GM23248 (cell line): ENCODE measurements around the gene FAM222B. TPM values are rescaled to one million over a fixed set of nuclear protein-coding genes. Genes with fewer than 3 reads are reported as not detected.

ENCODE experiments used
- DNase-seq: peaks from one replicate; pipeline ENCODE4 v3.0.0-alpha.2; 2015
- H2AFZ ChIP-seq: fragments of 200-600 bp; sonication (generic); 2 replicates; pipeline ENCODE4 v1.6.1; 2016; ENCODE audit warnings: antibody characterized with exemption
- H3F3A ChIP-seq: fragments of 200-600 bp; sonication (generic); 2 replicates; pipeline ENCODE4 v1.6.1; 2016; ENCODE audit warnings: mild to moderate bottlenecking, antibody characterized with exemption, mixed run types; ENCODE audit not compliant: insufficient read depth
- H3K27ac ChIP-seq: fragments of 200-600 bp; sonication (generic); 2 replicates; pipeline ENCODE4 v1.5.1; 2016; ENCODE audit warnings: mild to moderate bottlenecking
- H3K27me3 ChIP-seq: fragments of 200-600 bp; sonication (generic); replicated peaks from 2 replicates; pipeline ENCODE4 v1.6.1; 2016; ENCODE audit warnings: mild to moderate bottlenecking; ENCODE audit not compliant: insufficient read depth
- H3K36me3 ChIP-seq: fragments of 200-600 bp; sonication (generic); 2 replicates; pipeline ENCODE4 v1.6.1; 2016; ENCODE audit warnings: low read depth, mild to moderate bottlenecking
- H3K4me1 ChIP-seq: fragments of 200-600 bp; sonication (generic); 2 replicates; pipeline ENCODE4 v1.6.1; 2016; ENCODE audit warnings: mild to moderate bottlenecking; ENCODE audit not compliant: insufficient read depth
- H3K4me2 ChIP-seq: fragments of 200-600 bp; sonication (generic); one replicate; pipeline ENCODE4 v1.6.1; 2016; ENCODE audit warnings: mild to moderate bottlenecking; ENCODE audit not compliant: unreplicated experiment
- H3K4me3 ChIP-seq: fragments of 200-600 bp; sonication (generic); 2 replicates; pipeline ENCODE4 v1.5.1; 2016; ENCODE audit warnings: mild to moderate bottlenecking
- H3K79me2 ChIP-seq: fragments of 200-600 bp; sonication (generic); 2 replicates; pipeline ENCODE4 v1.6.1; 2016; ENCODE audit warnings: mild to moderate bottlenecking; ENCODE audit not compliant: insufficient read depth
- H3K9ac ChIP-seq: fragments of 200-600 bp; sonication (generic); 2 replicates; pipeline ENCODE4 v1.6.1; 2016; ENCODE audit warnings: mild to moderate bottlenecking
- H3K9me2 ChIP-seq: fragments of 200-600 bp; sonication (generic); 2 replicates; pipeline ENCODE4 v1.6.1; 2016; ENCODE audit warnings: mixed run types, mild to moderate bottlenecking, moderate library complexity; ENCODE audit not compliant: insufficient read depth
- H3K9me3 ChIP-seq: fragments of 200-600 bp; sonication (generic); one replicate; pipeline ENCODE4 v1.6.1; 2017; ENCODE audit warnings: low read depth
- H4K20me1 ChIP-seq: fragments of 200-600 bp; sonication (generic); 2 replicates; pipeline ENCODE4 v1.6.0; 2016; ENCODE audit not compliant: insufficient read depth
- EZH2 ChIP-seq: fragments of 200-600 bp; sonication (generic); IDR thresholded peaks from 2 replicates; pipeline ENCODE4 v1.6.1; 2018; ENCODE audit warnings: antibody characterized with exemption, mild to moderate bottlenecking; ENCODE audit not compliant: insufficient read depth, poor library complexity, severe bottlenecking
- EZH2phosphoT487 ChIP-seq: fragments of 200-600 bp; sonication (generic); IDR thresholded peaks from 2 replicates; pipeline ENCODE4 v1.6.1; 2018; ENCODE audit warnings: antibody characterized with exemption, moderate library complexity, mild to moderate bottlenecking, low read depth; ENCODE audit not compliant: insufficient read depth
- WGBS, 2 experiments: methylation state at CpG; one replicate each; pipeline ENCODE4 v1.1.6; 2015 to 2017; ENCODE audit warnings: low lambda C conversion rate in 2 of 2, low coverage in 1 of 2; ENCODE audit errors: missing lambda C conversion rate in 2 of 2; 5-methylcytosine and 5-hydroxymethylcytosine counted together
- in situ Hi-C: fragments of 300-500 bp; cut with MboI; formaldehyde crosslinking; loops from 2 replicates; pipeline ENCODE4 v1.15.0; 2020
- polyA plus RNA-seq: library from polyadenylated mRNA; unstranded; fragments of >200 nt; fragmentation: Nextera tagmentation; extraction: Ambion mirVana; gene quantifications from 2 replicates; pipeline ENCODE4 v1.2.1, GENCODE V29; 2016
- total RNA-seq: library from RNA; depleted of rRNA; stranded (reverse); fragments of >200 nt; shearing (Covaris generic); gene quantifications from 2 replicates; pipeline ENCODE4 v1.2.3, GENCODE V29; 2014

Gene FAM222B
- total and polyA plus RNA-seq, 2 experiments from 2014 or later, result 7.6 to 11.1 TPM

- no peaks in the 10 kb centered on the region for H3K9me2 ChIP-seq
- H3K4me1 ChIP-seq, result peaks cover 21% of the 10 kb centered on the region
- peak overlapping the region; percentile 4; the same call in 1 of the 2 replicates for H2AFZ ChIP-seq
- no peaks in the 10 kb centered on the region for H3K27me3 ChIP-seq
- H3K4me3 ChIP-seq, result peak overlapping the region; percentile 86
- peaks cover 14% of the 10 kb centered on the region; the same call in 1 of the 2 replicates for H3F3A ChIP-seq
- no peaks in the 10 kb centered on the region for H4K20me1 ChIP-seq
- H3K79me2 ChIP-seq, result peaks cover 47% of the 10 kb centered on the region
- H3K4me2 ChIP-seq, result peak overlapping the region; percentile 90
- H3K9me3 ChIP-seq, result no peaks in the 10 kb centered on the region
- no peaks in the 10 kb centered on the region; the same call in 1 of the 2 replicates for H3K36me3 ChIP-seq
- 2 to 10% methylated on average over 18 to 30 of the region's 31 CpGs for WGBS, 2 experiments
- in situ Hi-C loops, result no loop called here
- H3K27ac ChIP-seq, result peak overlapping the region; percentile 93
- TF ChIP-seq EZH2phosphoT487, result no peak
- TF ChIP-seq EZH2, result no peak
- H3K9ac ChIP-seq, result peak overlapping the region; percentile 91
- DNase-seq, result peak; percentile 80
Observed at GRCh38 chr17:28744972-28745785, 97.4 kb downstream of the FAM222B start.

GRCh38 chr17:28744104-28744971 lies 98.3 kb downstream of the FAM222B start:
- DNase-seq, result peak; percentile 53
- Histone ChIP-seq H3K9me2 (no peaks in the 10 kb centered on the region), H3K4me1 (peaks cover 21% of the 10 kb centered on the region), H3F3A (peaks cover 14% of the 10 kb centered on the region; the same call in 1 of the 2 replicates), H3K9ac (peak overlapping the region; percentile 91), H2AFZ (peak overlapping the region; percentile 4; the same call in 1 of the 2 replicates), H3K4me2 (peak overlapping the region; percentile 90), H3K4me3 (peak overlapping the region; percentile 86), H3K9me3 (no peaks in the 10 kb centered on the region), H3K27ac (peak overlapping the region; percentile 93), H3K27me3 (no peaks in the 10 kb centered on the region), H3K79me2 (peaks cover 46% of the 10 kb centered on the region), H3K36me3 (no peaks in the 10 kb centered on the region; the same call in 1 of the 2 replicates), H4K20me1 (no peaks in the 10 kb centered on the region)
- TF ChIP-seq EZH2, result no peak
- no peak for TF ChIP-seq EZH2phosphoT487
- in situ Hi-C loops, result no loop called here
- WGBS, 2 experiments, result 5 to 8% methylated on average over 40 to 56 of the region's 61 CpGs

- 2 to 4% methylated on average over 31 to 49 of the region's 70 CpGs for WGBS, 2 experiments
- Histone ChIP-seq H2AFZ (peak within 1 kb of the TSS; percentile 87), H3K4me1 (peaks cover 21% of the 10 kb centered on the region), H3K27me3 (no peaks in the 10 kb centered on the region), H3K9me2 (no peaks in the 10 kb centered on the region), H3K79me2 (peaks cover 43% of the 10 kb centered on the region), H3K9me3 (no peaks in the 10 kb centered on the region), H3K4me2 (peak within 1 kb of the TSS; percentile 90), H3K4me3 (peak within 1 kb of the TSS; percentile 86), H3K27ac (peak within 1 kb of the TSS; percentile 93), H3K36me3 (no peaks in the 10 kb centered on the region; the same call in 1 of the 2 replicates), H3F3A (peaks cover 14% of the 10 kb centered on the region; the same call in 1 of the 2 replicates), H3K9ac (peak within 1 kb of the TSS; percentile 91), H4K20me1 (no peaks in the 10 kb centered on the region)
- in situ Hi-C loops, result no loop called here
- peak; percentile 96 for DNase-seq
- TF ChIP-seq EZH2, result no peak
- no peak for TF ChIP-seq EZH2phosphoT487
Observed at GRCh38 chr17:28743243-28744103, 99.1 kb downstream of the FAM222B start, which contains the start of gene TRAF4. TSS of gene TRAF4 (plus strand) at chr17:28744011. CDS start at chr17:28744113, 102 bp downstream.
